GF-D8 (cell line): Measurements from ENCODE around the gene HNRNPUL1.
A peak's percentile ranks its signal among the peaks of the same experiment; 100 is the strongest.
"Not testable (repeated sequence)": the region's sequence is repeated elsewhere in the genome, so short reads cannot be mapped to it uniquely, and the experiment has no call there.

Source experiments
- DNase-seq: peaks from one replicate; lab custom pipeline; 2025; lab: John Stamatoyannopoulos, UW

The HNRNPUL1 gene

GRCh38 chr19:41263850-41264580 lies at the start of gene HNRNPUL1:
TSS of gene HNRNPUL1 (plus strand) at chr19:41264372. CDS start at chr19:41264504, 132 bp downstream.
- DNase-seq = peak; percentile 100

DNA sequence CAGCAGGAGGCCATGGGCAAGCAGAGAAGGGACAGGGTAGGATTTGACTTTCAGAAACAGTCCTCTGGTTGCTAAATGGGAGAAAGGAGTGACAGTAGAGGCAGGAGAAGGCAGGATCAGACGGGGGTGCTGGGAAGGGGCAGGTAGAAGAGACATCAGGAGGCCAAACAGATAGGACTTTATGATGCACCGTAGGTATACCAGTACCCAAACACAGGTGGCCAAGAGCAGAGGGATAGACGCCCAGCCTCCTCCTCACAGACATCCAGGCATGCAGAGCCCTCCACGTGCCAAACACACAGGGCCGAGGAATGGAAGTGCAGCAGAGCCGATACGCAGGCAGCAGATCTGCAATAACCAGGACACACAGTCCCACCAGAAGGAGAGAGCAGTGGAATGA lies 46.4 kb upstream of the HNRNPUL1 start:
- no peak for DNase-seq

GRCh38 chr19:41218249-41218614 lies 45.9 kb upstream of the HNRNPUL1 start:
- no peak for DNase-seq

DNA sequence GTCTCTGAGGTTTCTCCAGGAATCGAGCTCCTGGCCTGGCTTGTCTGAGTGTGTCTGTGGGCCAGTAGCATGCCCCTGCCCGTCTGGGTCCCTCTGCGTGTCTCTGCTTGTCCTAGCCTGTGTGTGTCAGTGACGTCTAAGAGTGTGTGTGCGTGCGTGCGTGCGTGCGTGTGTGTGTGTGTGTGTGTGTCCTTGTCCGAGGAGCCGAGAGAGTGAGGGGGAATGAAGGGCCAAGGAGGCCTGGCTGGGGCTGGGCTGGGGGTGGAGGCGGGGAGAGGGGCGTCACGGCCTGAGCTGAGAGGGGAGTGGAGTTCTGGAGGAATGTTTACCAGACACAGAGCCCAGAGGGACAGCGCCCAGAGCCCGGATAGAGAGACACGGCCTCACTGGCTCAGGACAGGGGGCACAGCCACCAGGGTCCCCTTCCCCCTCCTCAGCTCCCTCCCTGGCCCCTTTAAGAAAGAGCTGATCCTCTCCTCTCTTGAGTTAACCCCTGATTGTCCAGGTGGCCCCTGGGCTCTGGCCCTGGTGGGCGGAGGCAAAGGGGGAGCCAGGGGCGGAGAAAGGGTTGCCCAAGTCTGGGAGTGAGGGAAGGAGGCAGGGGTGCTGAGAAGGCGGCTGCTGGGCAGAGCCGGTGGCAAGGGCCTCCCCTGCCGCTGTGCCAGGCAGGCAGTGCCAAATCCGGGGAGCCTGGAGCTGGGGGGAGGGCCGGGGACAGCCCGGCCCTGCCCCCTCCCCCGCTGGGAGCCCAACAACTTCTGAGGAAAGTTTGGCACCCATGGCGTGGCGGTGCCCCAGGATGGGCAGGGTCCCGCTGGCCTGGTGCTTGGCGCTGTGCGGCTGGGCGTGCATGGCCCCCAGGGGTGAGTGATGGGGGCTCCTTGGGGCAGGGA lies 45.3 kb upstream of the HNRNPUL1 start, which contains the start of gene AXL:
AXL (plus strand) TSS at position 609 of the 893 bp plus-strand sequence; CDS start at position 779, 170 bp downstream.
- no peak for DNase-seq

DNA sequence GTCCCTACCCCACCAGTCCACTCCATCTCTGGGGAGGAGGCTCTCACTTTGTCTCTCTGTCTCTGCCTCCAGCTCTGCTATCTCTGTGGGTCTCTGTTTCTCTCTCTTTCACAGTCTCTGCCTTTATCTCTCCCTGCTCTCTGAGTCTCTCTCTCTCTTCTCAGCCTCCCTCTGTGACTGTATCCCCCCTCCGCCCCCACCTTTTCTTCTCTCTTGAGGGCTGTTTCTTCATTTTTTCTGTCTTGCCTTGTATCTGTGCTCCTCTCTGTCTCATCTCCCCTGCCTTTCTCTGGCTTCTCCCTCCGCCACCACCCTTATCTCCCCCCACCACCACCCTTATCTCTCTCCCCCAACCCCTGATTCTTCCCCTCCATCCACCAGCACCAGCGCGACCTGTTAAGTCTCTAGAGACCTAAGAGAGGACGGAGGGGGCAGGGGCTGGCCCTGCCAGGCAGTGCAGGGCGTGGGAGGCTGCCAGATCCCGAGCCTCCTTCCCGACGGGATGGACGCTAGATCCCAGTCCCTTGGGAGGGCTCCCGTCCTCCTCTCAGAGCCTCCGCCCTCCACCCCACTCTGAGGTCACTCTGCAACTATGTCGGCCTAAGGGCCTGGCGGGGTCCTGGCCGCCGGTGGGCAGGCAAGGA lies 44.1 kb upstream of the HNRNPUL1 start:
- no peak for DNase-seq

DNA sequence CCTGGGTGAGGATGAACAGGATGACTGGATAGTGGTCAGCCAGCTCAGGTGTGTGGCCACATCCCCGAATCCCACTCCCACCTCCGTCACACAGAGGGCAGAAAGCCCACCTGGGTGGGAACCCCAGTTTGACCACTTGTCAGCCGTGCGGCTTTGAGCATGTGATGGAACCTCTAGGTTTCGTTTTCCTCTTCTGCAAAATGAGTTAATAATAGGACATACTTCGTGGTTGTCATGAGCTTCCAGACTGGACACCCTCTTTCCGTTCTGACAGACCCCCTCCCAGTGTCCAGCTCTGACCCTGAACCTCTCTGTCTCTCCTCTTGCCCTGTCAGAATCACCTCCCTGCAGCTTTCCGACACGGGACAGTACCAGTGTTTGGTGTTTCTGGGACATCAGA lies 43.4 kb upstream of the HNRNPUL1 start:
- no peak for DNase-seq

- no peak for DNase-seq
Measured at GRCh38 chr19:41221514-41222205, 42.5 kb upstream of the HNRNPUL1 start.

DNA sequence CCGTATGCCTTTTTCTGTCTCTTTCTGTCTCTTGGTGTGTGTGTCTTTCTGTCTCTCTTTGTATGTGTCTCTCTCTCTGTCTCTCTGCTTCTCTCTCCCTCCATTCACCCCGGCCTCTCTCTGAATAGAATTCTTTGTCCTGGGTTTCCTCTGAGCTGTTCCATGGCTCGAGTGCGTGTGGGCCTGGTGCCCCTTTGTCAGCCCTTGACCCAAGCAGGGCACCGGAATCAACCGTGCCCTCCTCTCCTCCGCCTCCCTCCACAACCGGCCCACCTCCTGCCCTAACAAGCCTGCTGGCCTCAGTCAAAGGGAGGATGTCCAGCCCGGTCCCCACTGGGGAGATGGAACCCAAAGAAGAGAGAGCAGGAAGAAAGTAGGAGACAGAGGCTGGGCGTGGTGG lies 41.9 kb upstream of the HNRNPUL1 start:
- no peak for DNase-seq

DNA sequence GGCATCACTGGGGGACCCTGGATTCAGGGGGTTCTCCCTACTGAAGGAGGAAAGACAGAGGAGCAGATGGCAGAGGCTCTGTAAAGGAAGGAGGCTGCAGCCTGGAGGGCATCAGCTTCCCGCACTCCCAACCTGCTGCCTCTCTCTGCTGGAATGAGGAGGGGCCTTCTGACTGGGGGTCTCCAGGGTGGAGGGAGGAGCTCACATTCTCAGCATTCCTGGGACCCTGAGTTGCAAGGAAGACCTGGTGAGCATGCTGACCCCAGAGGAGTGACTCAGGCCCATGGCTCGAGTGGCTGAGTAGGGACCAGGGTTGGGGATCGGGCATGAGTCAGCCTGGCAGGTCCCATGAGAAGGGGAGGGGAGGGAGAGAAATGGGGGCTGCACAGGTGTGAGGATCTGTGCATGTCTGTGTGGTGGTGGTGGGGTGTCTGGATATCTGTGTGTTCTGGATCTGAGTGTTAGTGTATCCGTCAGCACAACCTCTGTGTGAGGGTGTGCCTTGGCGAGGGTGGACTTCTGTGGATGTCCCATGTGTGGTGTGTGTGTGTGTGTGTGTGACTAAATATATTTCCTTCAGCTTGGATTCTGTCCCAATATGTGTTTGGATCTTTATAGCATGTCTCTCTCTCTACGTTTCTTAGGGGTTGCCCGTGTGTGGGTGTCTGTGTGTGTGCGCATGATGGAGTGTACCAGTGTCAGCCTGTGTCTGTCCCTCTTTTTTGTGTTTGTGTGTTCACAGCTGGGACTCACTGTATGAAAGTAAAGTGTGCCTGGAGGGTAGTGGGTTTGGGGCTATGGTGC lies 40.5 kb upstream of the HNRNPUL1 start:
- no peak for DNase-seq

- no peak for DNase-seq
Measured at GRCh38 chr19:41224632-41225031, 39.5 kb upstream of the HNRNPUL1 start.

GRCh38 chr19:41225238-41226052 lies 38.7 kb upstream of the HNRNPUL1 start:
- DNase-seq = no peak

DNA sequence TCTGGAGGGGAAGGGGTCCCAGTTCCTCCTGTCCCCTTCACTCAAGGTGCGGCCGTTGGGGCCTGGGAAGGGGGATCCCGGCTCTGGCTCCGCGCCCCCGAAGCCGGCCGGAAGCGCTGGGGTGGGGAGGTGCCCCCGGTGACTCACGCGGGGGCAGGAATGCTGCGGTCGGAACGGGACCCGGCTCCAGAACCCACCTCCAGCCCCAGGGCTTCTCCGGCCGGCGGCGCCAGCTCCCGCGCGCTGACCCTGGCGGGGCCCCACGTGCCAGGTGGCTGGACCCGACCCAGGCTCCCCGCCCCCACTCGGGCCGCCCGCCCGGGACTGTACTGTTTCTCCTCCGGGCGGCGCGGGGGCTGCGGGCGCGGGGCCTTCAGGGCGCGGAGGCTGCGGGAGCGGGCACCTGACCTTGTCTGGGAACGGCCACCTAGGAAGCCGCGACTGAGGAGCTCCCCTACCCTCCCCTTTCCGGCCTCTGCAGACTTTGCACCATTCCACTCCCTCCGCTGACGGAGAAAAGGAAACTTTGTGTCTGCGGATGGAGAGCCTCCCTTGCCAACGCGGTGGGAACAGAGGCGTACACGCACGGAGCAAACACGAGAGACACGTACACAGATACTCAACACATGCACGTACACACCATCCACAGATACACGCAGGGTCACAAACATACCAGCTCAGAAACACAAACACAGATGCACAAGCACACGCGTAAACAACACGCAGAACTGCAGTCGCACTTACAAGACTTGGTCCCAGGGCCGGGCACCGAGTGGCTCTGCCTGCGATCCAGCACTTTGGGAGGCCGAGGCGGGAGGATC lies 37.9 kb upstream of the HNRNPUL1 start:
- DNase-seq = no peak

DNA sequence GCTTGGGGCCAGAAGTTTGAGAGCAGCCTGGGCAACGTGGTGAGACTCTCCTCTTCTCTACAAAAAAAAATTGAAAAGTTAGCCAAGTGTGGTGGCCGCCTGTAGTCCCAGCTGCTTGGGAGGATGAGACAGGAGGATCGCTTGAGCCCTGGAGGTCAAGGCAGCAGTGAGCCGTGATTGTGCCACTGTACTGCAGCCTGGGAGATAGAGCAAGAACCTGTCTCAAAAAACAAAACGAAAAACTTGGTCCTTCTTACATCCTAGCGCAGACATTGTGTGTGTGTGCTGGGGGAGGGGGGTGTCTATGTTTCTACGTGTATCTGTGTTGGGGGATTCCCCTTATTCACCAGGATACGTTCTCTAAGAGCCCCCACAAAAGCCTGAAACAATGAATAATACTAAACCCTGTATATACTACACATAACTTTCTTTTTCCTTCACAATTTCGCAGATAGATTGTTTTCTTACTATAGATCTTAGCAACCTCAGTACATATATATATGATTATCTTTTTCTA lies 37.2 kb upstream of the HNRNPUL1 start:
- DNase-seq = no peak

GRCh38 chr19:41228486-41228885 lies 35.7 kb upstream of the HNRNPUL1 start:
- DNase-seq = no peak

- not testable (repeated sequence) for DNase-seq
Measured at GRCh38 chr19:41229338-41229737, 34.8 kb upstream of the HNRNPUL1 start.

DNA sequence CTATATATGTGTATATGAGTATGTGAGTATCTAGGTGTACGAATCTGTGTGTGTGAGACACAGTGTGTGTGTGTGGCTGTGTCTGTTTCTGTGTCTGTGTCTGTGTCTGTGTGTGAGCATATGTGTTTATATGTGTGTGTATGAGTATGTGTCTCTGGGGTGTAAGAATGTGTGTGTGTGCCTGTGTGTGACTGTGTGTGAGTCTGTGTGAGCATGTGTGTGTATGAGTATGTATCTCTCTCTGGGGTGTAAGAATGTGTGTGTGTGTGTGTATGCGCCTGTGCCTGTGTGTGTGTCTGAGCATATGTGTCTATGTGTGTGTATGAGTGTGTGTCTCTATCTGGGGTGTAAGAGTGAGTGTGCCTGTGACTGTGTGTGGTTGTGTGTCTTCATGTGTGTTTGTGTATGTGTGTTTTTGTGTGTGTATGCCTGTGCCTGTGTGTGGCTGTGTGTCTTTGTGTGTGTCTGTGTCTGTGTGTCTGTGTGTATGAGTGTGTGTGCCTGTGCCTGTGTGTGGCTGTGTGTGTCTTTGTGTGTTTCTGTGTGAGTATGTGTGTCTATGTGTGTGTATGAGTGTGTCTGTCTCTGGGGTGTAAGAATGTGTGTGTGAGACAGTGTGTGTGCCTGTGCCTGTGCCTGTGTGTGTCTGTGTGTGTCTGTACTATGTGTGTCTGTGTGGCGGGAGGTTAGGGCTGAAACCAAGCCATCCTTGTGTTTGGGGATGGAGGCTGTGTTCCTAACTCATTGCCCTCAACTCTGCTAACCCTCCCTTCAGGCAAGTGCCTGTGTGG lies 33.9 kb upstream of the HNRNPUL1 start:
- DNase-seq = no peak

GRCh38 chr19:41232686-41233085 lies 31.5 kb upstream of the HNRNPUL1 start:
- no peak for DNase-seq

DNA sequence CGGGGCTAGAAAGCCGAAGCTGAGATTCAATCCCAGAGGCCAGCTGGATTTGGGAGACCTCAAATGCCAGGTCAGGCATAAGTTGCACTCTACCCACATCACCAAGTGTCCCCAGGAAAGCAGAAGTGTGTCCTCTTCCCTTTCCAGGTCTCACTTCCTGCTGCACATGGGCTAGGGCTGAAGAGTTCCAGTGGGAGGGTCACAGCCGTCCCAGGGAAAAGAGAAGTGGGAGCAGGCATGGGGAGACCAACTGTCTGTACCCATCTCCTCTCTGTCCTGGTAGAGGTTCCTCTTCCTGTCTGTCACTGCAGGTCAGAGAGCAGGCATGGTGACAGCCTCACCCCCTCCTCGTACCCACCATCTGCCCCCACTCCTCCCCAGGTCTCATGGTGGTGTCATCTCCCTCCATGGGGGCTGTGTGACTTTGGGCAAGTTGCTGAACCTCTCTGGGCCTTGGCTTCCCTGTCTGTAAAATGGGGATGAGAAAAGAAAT lies 30.4 kb upstream of the HNRNPUL1 start:
- DNase-seq = no peak
